ENCODE results near the gene GP1BB. TPM values are rescaled to one million over a fixed set of nuclear protein-coding genes. Genes with fewer than 3 reads are reported as not detected.

The GP1BB gene
- total and polyA plus RNA-seq, 2 of the 13 experiments (the other 11 are each of a cell fraction or from before 2014, with no cell fraction given) = not detected

DNA sequence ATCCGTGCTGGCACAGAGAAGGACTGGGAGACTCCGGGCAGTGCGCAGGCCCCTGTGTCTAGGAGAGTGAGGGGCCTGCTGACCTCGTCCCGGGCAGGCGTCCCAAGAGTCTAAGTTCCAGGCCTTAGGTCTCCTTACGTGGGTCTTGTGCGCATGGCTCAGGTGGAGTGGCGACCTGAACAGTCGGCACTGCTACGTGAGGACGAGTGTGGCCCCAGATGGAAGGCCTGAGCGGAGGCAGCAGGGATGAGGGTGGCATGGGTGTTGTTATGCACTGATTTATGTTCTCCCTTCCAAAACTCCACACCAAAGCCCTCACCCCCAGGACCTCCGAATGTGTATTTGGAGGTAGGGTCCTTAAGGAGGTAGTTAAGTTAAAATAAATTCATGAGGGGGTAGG lies 29.8 kb upstream of the GP1BB start:
- TF ChIP-seq EHMT2 (IDR thresholded peaks at IDR 0.05; ENCODE audit: borderline replicate concordance, low read depth, low read length) (no peak), ZNF205 (CRISPR knock-in tag; IDR thresholded peaks at IDR 0.05) (no peak), ZNF235 (CRISPR knock-in tag; IDR thresholded peaks at IDR 0.05; ENCODE audit: borderline replicate concordance) (no peak), ZNF776 (CRISPR knock-in tag; IDR thresholded peaks at IDR 0.05) (no peak)
- TF ChIP-seq, protein P1, sequence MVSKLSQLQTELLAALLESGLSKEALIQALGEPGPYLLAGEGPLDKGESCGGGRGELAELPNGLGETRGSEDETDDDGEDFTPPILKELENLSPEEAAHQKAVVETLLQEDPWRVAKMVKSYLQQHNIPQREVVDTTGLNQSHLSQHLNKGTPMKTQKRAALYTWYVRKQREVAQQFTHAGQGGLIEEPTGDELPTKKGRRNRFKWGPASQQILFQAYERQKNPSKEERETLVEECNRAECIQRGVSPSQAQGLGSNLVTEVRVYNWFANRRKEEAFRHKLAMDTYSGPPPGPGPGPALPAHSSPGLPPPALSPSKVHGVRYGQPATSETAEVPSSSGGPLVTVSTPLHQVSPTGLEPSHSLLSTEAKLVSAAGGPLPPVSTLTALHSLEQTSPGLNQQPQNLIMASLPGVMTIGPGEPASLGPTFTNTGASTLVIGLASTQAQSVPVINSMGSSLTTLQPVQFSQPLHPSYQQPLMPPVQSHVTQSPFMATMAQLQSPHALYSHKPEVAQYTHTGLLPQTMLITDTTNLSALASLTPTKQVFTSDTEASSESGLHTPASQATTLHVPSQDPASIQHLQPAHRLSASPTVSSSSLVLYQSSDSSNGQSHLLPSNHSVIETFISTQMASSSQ (IDR thresholded peaks at IDR 0.05; ENCODE audit: low read depth) = no peak
- TF ChIP-seq, protein P1 (CRISPR knock-in tag; IDR thresholded peaks at IDR 0.05; ENCODE audit: borderline replicate concordance) = no peak
- TF ChIP-seq, protein P2, sequence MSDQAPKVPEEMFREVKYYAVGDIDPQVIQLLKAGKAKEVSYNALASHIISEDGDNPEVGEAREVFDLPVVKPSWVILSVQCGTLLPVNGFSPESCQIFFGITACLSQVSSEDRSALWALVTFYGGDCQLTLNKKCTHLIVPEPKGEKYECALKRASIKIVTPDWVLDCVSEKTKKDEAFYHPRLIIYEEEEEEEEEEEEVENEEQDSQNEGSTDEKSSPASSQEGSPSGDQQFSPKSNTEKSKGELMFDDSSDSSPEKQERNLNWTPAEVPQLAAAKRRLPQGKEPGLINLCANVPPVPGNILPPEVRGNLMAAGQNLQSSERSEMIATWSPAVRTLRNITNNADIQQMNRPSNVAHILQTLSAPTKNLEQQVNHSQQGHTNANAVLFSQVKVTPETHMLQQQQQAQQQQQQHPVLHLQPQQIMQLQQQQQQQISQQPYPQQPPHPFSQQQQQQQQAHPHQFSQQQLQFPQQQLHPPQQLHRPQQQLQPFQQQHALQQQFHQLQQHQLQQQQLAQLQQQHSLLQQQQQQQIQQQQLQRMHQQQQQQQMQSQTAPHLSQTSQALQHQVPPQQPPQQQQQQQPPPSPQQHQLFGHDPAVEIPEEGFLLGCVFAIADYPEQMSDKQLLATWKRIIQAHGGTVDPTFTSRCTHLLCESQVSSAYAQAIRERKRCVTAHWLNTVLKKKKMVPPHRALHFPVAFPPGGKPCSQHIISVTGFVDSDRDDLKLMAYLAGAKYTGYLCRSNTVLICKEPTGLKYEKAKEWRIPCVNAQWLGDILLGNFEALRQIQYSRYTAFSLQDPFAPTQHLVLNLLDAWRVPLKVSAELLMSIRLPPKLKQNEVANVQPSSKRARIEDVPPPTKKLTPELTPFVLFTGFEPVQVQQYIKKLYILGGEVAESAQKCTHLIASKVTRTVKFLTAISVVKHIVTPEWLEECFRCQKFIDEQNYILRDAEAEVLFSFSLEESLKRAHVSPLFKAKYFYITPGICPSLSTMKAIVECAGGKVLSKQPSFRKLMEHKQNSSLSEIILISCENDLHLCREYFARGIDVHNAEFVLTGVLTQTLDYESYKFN (CRISPR knock-in tag; conservative IDR thresholded peaks at IDR 0.05) = no peak
- Histone ChIP-seq H3K27ac (ENCODE audit: extremely low read length, insufficient read depth, low read length) (no peak overlapping the region), H3K9ac (ENCODE audit: insufficient read depth, low read depth, low read length) (no peak overlapping the region), H3K36me3 (replicated peaks in 1 of 2; ENCODE audit: control insufficient read depth in 1 of 2, insufficient read depth in 2 of 2, low read length in 2 of 2) (no peaks in the 10 kb centered on the region), H3K9me3 (ENCODE audit: low read length) (no peaks in the 10 kb centered on the region), H3K4me2 (ENCODE audit: low read depth, low read length) (no peak overlapping the region), H3K4me3 (replicated peaks in 1 of 3; ENCODE audit: insufficient read depth in 1 of 3, low read depth in 2 of 3, low read length in 3 of 3) (no peak overlapping the region), H2AFZ (ENCODE audit: low read length) (no peak overlapping the region), H3K79me2 (ENCODE audit: insufficient read depth, low read length) (no peaks in the 10 kb centered on the region), H3K27me3 (ENCODE audit: control insufficient read depth in 1 of 2, insufficient read depth in 2 of 2, low read length in 2 of 2) (peaks cover 9 to 54% of the 10 kb centered on the region in 2 experiments), H3K4me1 (ENCODE audit: insufficient read depth, low read length) (no peaks in the 10 kb centered on the region), H4K20me1 (ENCODE audit: insufficient read depth, low read length) (no peaks in the 10 kb centered on the region)
- in situ Hi-C loops (cut with HindIII; ENCODE audit: extremely low pct_ligation_motif_present, low pct_unique_long_range_greater_than_20kb) (no loop called here), intact Hi-C loops (cut with micrococcal nuclease; ENCODE audit: unreplicated experiment) (no loop called here)
- ChIA-PET CTCF (ENCODE audit: low intra/inter-chr PET ratio, low total read pairs) (no interaction called here), POLR2A (no interaction called here)
- DNase-seq (ENCODE audit: low spot score) (no peak), ATAC-seq (no peak), FAIRE-seq (no peak)
- no TSS peak for BruUV-seq (replicated peaks)
- WGBS (ENCODE audit: low lambda C conversion rate) = 50% methylated on average over 11 of the region's 14 CpGs

Data from HepG2 (cell line).